GM19023 (cell line): ENCODE results near the gene DBET.
"Not testable (repeated sequence)": the region's sequence is repeated elsewhere in the genome, so short reads cannot be mapped to it uniquely, and the experiment has no call there.

Experiments
- ATAC-seq: cut with Tn5 transposase; IDR thresholded peaks from one replicate; pipeline ENCODE4 v1.9.1; 2021; ENCODE audit warnings: mild to moderate bottlenecking, moderate library complexity; ENCODE audit not compliant: unreplicated experiment

DBET gene

DNA sequence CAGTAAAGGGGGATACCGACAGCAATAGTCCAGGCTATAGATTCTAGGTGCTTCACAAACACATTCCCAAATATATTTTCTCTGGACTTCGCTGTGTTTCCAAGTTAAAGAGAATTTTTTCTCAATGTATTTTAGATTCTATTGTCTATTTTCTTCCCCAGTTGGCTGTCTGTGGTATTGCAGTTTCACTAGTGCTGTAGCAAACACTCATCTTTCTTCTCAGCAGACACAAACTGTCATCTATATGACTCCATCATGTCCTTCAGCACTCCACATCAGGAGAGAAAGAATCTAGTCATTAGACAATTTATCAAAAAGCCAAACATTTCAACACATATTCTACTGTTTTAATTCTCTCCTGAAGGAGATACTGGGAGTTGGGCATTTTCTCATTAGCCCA, at the start of gene DBET:
TSS of gene DBET (plus strand) at position 161 of the 400 bp plus-strand sequence.
- ATAC-seq, result not testable (repeated sequence)

DNA sequence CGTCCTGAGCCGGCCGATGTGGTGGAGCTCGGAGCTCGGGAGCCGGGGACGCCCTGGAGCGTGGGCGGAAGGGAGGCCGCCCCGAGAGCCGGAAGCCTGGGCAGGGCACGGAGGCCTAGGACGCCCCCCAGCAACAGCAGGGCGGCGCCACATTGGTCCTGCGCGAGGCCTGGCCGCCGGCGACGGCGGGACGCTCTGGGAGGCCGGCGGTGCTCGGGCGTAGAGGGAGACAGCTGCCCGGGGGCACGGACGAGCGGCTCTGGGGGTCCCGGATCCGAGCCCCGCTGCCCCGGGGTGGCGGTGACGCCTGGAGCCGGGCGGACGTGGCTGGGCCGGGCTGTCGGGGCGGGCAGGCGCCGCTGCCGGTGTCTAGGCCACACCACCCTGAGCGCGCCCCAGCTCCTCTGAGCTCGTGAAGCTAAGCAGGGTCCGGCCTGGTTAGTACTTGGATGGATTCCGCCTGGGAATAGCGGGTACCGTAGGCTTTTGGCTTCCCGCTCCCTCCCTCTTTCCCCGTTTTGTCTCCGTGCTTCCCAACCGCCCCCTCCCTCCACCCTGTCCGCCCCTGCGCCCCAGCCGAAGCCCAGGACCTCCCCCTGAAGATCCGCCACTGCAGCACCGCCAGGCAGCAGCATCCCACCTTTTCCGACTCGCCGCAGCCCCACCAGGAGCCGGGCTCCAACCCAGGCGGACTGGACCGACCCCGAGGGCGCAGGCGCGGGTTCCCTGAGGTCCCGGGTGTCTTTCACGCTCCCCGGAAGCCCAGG, 49.3 kb upstream of the DBET start:
- no peak for ATAC-seq

DNA sequence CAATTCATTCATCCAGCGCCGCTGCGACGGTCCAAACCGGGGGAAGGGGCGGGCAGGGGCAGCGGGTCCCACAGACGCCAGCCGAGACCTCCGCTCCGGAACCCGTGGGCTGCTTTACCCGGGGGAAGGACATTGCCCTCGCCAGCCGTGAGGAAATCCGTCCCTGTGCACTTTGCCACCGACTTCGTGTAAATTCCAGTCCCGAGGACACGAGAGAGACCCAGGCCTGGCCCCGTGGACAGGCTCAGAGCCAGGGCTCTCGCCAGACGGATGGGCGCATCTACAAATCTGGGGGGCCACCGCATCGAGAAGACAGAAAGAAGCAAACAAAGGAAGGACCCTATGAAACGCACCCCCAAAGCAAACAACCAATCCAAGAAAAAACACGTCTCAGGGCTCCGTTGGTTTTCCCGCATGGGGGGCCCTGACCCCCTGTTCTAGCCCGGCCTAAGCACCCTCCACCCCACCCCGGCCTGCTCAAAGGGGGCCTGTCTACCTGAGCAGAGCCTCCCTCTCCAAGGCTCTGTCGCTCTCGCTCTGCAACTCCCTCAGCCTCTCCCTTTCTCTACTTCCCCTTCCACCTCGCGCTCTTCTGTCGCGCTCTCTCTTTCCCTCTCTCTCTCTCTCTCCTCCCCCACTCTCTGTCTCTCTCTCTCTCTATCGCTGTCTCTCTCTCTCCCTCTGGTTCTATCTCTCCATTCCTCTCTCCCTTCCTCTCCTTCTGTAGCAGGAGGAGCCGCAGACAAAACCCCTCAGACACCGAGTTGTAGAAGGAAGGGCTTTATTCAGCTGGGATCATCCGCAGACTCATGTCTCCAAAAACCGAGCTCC, 48.5 kb upstream of the DBET start:
- no peak for ATAC-seq

DNA sequence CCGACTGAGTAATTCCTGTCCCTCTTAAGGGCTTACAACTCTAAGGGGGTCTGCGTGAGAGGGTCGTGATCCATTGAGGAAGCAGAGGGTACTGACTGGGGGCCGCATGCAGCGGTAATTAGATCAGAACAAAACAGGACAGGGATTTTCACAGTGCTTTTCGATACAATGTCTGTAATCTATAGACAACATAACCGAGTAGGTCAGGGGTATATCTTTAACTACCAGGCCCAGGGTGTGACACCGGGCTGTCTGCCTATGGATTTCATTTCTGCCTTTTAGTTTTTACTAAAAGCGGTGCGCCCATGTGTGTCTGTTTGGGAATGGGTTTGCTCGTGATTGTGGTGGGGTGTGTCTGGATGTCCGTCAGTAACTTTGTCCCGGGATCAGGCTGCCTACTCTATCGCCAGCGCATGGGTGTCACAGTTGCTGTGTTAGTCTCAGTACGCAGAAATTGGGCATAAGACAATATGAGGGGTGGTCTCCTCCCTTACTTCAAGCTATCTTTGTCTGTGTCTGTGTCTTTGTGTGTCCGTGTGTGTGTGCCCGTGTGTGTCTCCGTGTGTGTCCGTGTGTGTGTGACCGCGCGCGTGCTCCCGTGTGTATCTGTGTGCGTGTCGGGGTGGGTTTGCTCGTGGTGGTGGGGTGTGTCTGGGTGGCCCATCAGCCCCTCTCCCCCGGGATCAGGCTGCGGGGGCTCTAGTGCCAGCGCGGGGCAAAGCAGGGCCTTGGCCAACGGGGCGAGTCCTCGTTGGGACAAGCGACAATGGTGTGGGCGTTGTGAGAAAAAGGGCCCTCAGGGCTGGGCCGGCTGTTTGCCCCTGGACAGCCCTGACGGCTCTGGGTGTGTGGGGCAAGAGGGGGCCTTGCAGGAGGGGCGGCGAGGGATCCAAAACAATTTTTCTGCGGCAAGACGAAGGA, 47.7 kb upstream of the DBET start:
- no peak for ATAC-seq

DNA sequence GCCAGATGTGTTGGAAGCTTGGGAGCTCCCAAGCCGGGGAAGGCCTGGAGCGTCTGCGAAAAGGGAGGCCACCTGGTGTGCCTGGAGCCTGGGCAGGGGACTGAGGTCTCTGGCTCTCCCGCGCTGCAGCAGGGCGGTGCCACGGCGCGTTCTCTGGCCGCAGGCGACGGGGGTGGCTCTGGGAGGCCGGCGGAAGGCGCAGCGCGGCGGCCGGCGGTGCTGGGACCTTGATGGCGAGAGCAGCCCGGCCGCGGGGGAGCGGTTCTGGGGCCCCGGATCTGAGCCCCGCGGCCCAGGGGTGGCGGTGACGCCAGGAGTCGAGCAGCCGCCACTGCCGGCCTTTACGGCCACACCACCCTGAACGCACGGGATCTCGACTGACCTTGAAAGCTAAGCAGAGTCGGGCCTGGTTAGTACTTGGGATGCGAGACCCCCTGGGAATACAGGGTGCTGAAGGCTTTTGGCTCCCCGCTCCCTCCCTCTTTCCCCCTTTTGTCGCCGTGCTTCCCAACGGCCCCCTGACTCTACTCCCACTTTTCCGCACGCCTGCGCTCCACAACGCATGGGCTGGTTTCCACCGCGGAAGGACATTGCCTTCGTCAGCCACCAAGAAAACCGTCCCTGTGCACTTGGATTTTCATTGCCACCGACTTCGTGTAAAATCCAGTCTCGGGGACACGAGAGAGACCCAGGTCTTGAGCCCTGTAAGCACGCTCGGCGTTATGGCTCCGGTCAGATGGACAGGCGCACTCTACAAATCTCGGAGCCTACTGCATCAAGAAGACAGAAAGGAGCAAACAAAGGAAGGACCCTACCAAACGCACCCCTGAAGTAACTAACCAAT, 46.7 kb upstream of the DBET start:
- no peak for ATAC-seq

DNA sequence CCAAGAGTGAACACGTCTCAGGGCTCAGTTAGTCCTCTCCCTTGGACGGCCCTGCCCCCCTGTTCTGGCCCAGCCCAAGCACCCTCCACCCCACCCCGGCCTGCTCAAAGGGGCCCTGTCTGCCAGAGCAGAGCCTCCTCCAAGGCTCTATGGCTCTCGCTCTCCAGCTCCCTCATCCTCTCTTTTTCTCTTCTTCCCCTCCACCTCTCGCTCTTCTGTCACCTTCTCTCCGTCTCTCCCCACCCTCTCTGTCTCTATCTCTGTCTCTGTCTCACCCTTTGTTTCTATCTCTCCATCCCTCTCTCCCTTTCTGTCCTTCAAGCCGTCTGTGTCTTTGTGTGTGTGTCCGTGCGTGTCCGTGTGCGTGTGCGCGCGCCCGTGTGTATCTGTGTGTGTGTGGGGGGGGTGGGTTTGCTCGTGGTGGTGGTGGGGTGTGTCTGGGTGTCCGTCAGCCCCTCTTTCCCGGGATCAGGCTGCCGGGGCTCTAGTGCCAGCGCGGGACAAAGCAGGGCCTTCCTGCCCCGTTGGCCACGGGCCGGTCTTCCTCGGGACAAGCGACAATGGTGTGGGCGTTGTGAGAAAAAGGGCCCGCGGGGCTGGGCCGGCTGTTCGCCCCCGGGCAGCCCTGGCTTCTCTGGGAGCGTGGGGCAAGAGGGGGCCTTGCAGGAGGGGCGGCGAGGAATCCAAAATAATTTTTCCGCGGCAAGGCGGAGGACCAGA, 45.9 kb upstream of the DBET start:
- no peak for ATAC-seq

DNA sequence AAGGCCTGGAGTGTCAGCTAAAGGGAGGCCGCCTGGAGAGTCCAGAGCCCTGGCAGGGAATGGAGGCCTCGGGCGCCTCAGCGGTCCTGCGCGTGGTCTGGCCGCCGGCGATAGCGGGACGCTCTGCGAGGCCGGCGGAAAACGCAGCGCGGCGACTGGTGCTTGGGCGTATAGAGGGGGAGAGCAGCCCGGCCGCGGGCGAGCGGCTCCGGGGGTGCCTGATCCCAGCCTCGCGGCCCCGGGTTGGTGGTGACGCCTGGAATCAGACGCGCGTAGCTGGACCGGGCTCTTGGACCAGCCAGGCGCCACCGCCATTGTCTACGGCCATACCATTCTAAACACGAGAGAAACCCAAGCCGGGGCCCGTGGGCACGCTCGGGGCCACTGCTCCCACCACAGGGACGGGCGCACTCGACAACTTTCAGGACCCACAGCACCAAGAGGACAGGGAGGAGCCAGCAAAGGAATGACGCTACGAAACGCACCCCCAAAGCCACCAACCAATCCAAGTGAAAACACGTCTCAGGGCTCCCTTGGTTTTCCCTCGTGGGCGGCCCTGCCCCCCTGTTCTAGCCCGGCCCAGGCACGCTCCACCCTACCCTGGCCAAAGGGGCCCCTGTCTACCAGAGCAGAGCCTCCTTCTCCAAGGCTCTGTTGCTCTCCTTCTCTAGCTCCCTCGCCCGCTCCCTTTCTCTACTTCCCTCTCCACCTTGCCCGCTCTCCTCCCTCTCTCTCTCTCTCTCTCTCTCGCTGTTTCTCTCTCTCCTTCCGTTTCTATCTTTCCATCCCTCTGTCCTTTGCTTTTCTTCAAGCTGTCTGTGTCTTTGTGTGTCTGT, 45.1 kb upstream of the DBET start:
- ATAC-seq, result no peak

DNA sequence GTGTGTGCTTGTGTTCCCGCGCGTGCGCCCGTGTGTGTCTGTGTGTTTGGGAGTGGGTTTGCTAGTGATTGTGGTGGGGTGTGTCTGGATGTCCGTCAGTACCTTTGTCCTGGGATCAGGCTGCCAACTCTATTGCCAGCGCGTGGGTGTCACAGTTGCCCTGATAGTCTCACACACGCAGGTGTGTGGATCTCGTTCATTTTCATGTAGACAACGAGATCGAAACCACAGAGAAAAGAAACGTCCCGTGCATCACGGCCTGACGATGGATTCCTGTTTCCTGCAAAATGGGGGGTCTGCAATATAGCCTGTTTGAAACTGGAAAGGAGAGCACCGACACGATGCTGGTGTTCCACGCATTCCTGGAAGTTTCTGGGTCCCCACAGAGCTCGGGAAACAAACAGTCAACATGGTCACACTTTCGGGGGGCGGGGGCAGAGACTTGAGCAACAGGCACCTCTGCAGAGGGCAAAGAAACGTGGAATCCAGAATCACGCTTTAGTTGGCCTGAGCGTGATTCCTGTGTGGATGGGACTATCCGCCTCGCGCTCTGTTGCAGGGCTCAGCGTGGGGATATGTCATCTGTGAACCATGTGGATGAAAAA, 44.3 kb upstream of the DBET start:
- ATAC-seq, result not testable (repeated sequence)

DNA sequence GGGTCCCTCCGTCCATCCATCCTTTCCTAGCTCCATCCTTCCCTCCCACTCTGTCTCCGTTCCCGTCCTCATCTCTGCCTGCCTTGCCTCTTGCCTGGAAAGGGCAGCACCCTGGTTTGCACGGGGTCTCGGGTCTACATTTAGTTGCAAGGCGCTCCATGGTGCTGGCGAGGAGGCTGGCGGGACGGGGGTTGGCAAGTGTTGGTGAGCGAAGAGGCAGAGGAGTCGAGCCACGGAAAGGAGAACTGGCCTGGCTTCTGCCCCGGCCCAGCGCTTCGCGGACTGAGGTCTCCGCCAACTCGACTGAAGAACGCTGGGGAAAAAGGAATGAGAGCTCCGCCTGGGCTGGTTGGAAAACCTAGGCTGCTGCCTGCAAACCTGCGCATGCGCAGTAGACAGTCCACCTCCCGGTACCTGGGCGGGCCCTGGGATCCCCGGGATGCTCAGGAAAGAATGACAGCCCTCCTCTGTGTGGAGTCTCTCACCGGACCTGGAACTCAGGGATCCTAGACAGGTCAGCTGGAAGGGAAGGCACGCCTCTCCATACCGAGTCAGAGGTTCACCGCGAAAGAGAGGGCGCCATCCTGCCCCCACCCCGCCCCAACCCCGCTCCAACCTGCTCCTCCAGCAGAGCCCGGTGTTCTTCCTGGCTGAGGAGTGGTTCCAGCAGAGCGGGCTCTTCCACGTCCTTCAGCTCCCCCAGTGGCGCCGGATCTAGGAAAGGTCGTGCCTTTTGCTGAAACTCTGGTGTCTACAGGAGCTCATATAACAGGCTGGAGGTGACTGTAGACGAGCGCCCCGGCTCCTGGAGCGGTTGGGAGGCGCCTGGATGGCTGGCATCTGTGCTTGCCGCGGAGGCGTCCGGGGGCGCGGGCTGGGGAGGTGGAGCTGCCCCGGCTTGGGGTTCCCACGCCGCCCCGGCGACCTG, 43.2 kb upstream of the DBET start:
- no peak for ATAC-seq

DNA sequence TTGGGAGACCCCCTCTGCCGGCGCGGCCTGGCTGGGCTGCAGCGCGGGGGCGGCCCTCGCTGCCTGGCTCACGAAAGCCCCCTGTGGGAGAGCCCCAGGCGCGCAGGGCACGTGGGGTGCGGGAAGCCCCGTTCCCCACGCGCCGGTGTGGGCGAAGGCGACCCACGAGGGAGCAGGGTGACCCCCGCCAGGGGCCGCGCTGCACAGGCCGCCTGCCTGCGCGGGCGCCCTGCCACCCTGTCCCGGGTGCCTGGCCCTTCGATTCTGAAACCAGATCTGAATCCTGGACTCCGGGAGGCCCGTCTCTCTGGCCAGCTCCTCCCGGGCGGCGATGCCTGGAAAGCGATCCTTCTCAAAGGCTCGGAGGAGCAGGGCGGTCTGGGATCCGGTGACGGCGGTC, 42.3 kb upstream of the DBET start:
- not testable (repeated sequence) for ATAC-seq

DNA sequence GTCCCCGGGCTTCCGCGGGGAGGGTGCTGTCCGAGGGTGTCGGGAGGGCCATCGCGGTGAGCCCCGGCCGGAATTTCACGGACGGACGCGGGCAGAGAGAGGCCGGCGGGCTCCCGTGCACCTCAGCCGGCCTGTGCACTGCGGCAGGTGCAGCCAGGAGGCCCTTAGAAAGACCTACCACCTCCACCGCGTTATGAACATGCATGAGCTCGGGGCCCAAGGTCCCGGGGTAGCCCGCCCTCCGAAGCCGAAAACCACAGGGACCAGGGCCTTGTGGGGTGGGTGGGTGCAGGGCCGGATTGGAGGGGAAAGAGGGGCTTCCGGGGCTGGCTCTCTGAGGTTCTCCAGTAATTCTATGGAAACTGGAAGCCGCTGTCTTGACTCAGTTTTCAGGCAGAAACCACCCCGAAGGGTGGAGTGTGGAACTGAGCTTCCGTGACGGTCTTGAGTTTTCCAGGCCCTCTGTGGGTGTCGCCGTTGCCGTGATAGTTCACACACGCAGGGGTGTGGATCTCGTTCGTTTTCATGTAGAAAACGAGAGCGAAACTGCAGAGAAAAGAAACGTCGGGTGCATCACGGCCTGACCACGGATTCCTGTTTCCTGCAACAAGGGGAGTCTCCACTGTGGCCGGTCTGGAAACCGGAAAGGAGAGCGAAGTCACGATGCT, 41.6 kb upstream of the DBET start:
- ATAC-seq, result not testable (repeated sequence)

DNA sequence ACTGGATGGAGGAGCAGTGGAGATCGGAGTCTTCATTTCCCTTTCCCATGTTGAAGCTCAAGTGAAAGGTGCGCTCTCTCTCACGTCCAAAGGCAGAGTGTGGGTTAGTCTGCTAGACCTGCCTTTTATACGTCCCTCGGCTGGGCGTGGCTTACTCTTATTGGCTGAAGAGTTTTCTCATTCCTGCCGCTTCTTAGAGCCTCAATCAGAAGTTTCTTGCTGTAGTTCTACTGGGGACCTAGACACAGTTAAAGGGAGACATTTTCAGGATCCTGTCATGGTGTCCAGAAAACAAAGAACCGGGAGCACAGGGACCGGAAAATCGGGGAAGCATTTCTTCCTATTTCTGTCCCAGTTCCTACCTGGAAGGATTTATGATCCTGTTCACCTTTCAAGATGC, 37.1 kb upstream of the DBET start, which contains the start of gene FRG2:
TSS of gene FRG2 (minus strand) at position 101 of the 400 bp plus-strand sequence. CDS start at position 49, 52 bp downstream.
- ATAC-seq, result not testable (repeated sequence)

DNA sequence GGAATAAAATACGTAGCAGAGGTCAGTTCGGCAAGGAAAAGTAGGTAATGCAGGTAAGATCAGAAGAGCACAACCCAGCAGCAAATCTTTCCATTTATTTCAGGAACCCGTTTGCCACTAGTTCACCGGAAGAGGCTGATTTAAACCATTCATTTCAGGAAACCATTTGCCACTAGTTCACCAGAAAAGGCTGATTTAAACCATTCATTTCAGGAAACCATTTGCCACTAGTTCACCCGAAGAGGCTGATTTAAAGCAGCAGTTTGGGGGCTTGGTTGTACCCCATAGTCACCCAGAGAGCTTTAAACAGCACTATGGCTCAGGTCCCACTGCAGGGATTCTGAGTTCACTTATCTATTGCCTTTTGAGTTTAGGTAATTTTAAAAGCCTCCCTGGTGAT, 33.0 kb upstream of the DBET start:
- ATAC-seq, result not testable (repeated sequence)

DNA sequence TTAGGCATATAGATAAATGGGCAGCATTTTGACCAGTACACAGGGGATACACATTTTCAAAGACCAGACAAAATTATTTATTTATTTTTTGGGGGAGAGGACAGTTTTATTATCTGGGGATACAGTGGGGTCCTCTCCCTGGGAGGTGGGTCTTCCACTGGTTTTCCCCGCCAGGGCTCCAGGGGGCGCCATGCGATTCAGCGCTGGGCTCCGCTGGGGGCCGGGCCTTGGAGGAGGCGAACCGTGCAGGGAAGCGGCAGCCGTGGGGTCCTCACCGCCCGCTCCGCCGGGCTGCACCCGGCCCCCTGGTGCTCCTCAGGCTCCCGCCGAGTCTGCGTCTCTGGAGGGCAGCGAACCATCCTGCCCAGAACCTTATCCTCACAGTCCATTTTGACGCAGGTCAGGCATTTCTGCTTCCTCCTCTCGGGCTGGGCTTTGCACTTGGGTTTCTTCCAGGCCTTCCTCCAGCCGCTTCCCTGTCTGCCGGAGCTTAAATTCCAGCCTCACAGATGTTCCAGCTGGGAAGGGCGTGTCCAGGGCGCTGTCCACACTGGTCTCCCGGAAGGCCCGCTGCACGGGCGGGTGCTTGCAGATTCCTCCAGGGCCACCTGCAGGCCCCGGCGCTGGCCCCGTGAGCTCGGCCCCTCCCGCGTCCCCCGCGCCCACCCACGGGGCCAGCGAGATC, 26.5 kb upstream of the DBET start:
- ATAC-seq, result not testable (repeated sequence)

DNA sequence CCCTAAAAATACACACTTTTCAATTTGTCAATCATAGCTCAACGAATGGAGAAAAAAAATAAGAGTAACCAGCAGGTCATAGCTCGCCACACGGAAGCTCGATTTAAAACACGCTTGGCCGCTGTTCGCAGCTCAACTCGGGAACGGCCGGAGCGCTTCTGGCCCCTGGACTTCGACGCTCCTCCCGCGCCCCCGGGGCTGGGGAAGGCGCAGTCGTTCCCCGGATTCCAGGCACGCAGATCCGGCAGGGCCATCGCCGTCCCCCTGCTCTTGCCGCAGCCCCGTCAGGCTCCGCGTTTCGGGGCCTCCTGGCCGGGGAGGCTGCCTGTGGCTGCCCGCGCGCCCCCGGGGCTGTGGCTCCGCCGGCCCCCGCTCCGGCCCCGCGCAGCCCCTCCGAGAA, 23.4 kb upstream of the DBET start:
- not testable (repeated sequence) for ATAC-seq

DNA sequence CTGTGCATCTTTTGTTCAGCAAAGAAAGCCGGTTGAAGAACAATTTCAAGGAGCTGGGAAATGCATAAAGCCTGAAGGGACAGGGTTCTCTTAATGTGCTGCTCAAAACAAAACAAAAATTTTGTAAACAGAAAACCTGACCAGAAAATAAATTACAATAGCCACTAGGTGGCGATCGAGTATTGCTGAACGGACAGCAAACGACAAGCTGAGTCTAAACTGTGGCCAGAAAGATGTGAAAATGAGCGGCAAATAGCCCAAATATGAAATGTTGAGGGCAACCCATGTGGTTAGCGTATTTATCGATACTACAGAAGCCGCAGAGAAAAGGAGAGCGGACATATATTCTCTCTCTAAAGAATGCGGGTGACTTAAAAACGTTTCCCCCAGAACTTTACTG, 16.7 kb upstream of the DBET start:
- not testable (repeated sequence) for ATAC-seq
